HCT116 (cell line): ENCODE measurements around the gene PGS1. TPM values are rescaled to one million over a fixed set of nuclear protein-coding genes. Genes with fewer than 3 reads are reported as not detected.

Experiments used
- ATAC-seq: fragments of 200-7000 bp; cut with Tn5 transposase; 2 replicates; pipeline ENCODE4 v1.9.1; 2020; ENCODE audit warnings: mild to moderate bottlenecking, moderate library complexity
- BruUV-seq: library from RNA; stranded (reverse); fragments of 400-500 nt; replicated peaks from 2 replicates; lab custom pipeline; 2021; lab: Mats Ljungman, UMichigan
- CTCF ChIA-PET: fragments of 300-600 bp; sonication (Branson Sonifier 250); formaldehyde crosslinking; loops from one replicate; lab custom pipeline; 2021; ENCODE audit warnings: antibody characterized with exemption; lab: Charles Lee
- POLR2A ChIA-PET: fragments of 300-600, 350-600 bp; sonication (Branson Sonifier 250); formaldehyde crosslinking; loops from one replicate; lab custom pipeline; 2021; ENCODE audit warnings: antibody characterized with exemption; lab: Charles Lee
- RAD21 ChIA-PET, 2 experiments: fragments of 300-600 bp; sonication (Branson Sonifier 250); formaldehyde crosslinking; loops; one replicate each; lab custom pipeline; 2023; ENCODE audit warnings: low total read pairs in 2 of 2; ENCODE audit not compliant: uncharacterized antibody in 2 of 2, unreplicated experiment in 2 of 2, low non-redundant PET in 1 of 2; lab: Charles Lee
- DNase-seq: peaks from one replicate; pipeline ENCODE4 v3.0.0-alpha.2; 2010; ENCODE audit warnings: low read depth, low spot score
- H2AFZ ChIP-seq: fragments of 200-600 bp; shearing (Covaris generic), sonication (generic); 2 replicates; pipeline ENCODE4 v1.6.1; 2017; ENCODE audit warnings: low read depth, mixed run types, mixed read lengths, antibody characterized with exemption, low read length; ENCODE audit not compliant: poor library complexity, severe bottlenecking
- H3K27ac ChIP-seq: 2 replicates; pipeline ENCODE4 v1.5.1; 2012; ENCODE audit warnings: low read depth, low read length
- H3K27me3 ChIP-seq: fragments of 200-600 bp; sonication (generic); 2 replicates; pipeline ENCODE4 v1.6.1; 2016; ENCODE audit warnings: mixed run types, low read length, mixed read lengths; ENCODE audit not compliant: insufficient read depth
- H3K36me3 ChIP-seq, 2 experiments: fragments of 200-500 bp in 1 of 2; fragments of 200-600 bp in 1 of 2; sonication (Bioruptor generic) in 1 of 2; sonication (generic) in 1 of 2; 2 replicates each; pipeline versions ENCODE4 v1.5.1 to v1.6.1; 2014 to 2016; ENCODE audit warnings: low read length in 2 of 2, inconsistent platforms in 1 of 2, mixed read lengths in 1 of 2, mixed run types in 1 of 2; ENCODE audit not compliant: insufficient read depth in 2 of 2, control insufficient read depth in 1 of 2
- H3K4me1 ChIP-seq, 2 experiments: fragments of 200-600 bp in 1 of 2; sonication (generic) in 1 of 2; 2 replicates each; pipeline versions ENCODE4 v1.5.1 to v1.6.1; 2012 to 2017; ENCODE audit warnings: low read length in 2 of 2, inconsistent platforms in 1 of 2, mild to moderate bottlenecking in 1 of 2, mixed read lengths in 1 of 2, mixed run types in 1 of 2, moderate library complexity in 1 of 2; ENCODE audit not compliant: insufficient read depth in 2 of 2, control insufficient read depth in 1 of 2
- H3K4me2 ChIP-seq: fragments of 200-600 bp; sonication (generic); 2 replicates; pipeline ENCODE4 v1.6.1; 2017; ENCODE audit warnings: mixed run types, low read length, mixed read lengths
- H3K4me3 ChIP-seq, 2 experiments: fragments of 200-600 bp in 1 of 2; sonication (generic) in 1 of 2; replicated peaks in 1 of 2; 2 replicates each; pipeline ENCODE4 v1.5.1; 2011 to 2016; ENCODE audit warnings: low read length in 2 of 2, control low read depth in 1 of 2, low read depth in 1 of 2, mild to moderate bottlenecking in 1 of 2, mixed read lengths in 1 of 2, mixed run types in 1 of 2
- H3K79me2 ChIP-seq: fragments of 200-600 bp; sonication (generic); 2 replicates; pipeline ENCODE4 v1.6.1; 2017; ENCODE audit warnings: mild to moderate bottlenecking, mixed run types, low read length, moderate library complexity, mixed read lengths; ENCODE audit not compliant: insufficient read depth
- H3K9ac ChIP-seq: fragments of 200-600 bp; sonication (generic); 2 replicates; pipeline ENCODE4 v1.6.1; 2016; ENCODE audit warnings: low read length, mixed read lengths
- H3K9me2 ChIP-seq: fragments of 200-600 bp; sonication (generic), shearing (Covaris generic); 2 replicates; pipeline ENCODE4 v1.6.1; 2017; ENCODE audit warnings: mixed run types, mild to moderate bottlenecking, moderate library complexity; ENCODE audit not compliant: insufficient read depth
- H3K9me3 ChIP-seq, 2 experiments: fragments of 200-500 bp in 1 of 2; fragments of 200-600 bp in 1 of 2; sonication (Bioruptor generic) in 1 of 2; sonication (generic) in 1 of 2; 2 replicates each; pipeline ENCODE4 v1.6.1; 2014 to 2017; ENCODE audit warnings: low read length in 2 of 2, mixed read lengths in 2 of 2, inconsistent platforms in 1 of 2, low read depth in 1 of 2, mild to moderate bottlenecking in 1 of 2, mixed run types in 1 of 2, moderate library complexity in 1 of 2; ENCODE audit not compliant: control insufficient read depth in 1 of 2, insufficient read depth in 1 of 2
- H4K20me1 ChIP-seq: fragments of 200-600 bp; sonication (generic), shearing (Covaris generic); 2 replicates; pipeline ENCODE4 v1.6.1; 2017; ENCODE audit warnings: mixed run types, mild to moderate bottlenecking, moderate library complexity; ENCODE audit not compliant: insufficient read depth
- CBX3 ChIP-seq: IDR thresholded peaks from 2 replicates; pipeline ENCODE4 v1.6.1; 2012; ENCODE audit warnings: low read depth
- CEBPB ChIP-seq: IDR thresholded peaks from 2 replicates; pipeline ENCODE4 v1.6.1; 2012; ENCODE audit warnings: low read depth
- CTCF ChIP-seq, 3 experiments: fragments of 200-600 bp in 1 of 3; sonication (generic) in 1 of 3; IDR thresholded peaks in 2 of 3; conservative IDR thresholded peaks in 1 of 3; 2 replicates each; pipeline ENCODE4 v1.5.1; 2012 to 2017; ENCODE audit warnings: low read depth in 2 of 3, low read length in 2 of 3, antibody characterized with exemption in 1 of 3, borderline replicate concordance in 1 of 3, control low read depth in 1 of 3, mild to moderate bottlenecking in 1 of 3, mixed read lengths in 1 of 3, mixed run types in 1 of 3, moderate library complexity in 1 of 3; ENCODE audit not compliant: insufficient read depth in 1 of 3
- EGR1 ChIP-seq: IDR thresholded peaks from 2 replicates; pipeline ENCODE4 v1.6.1; 2012; ENCODE audit warnings: low read depth
- ELF1 ChIP-seq: IDR thresholded peaks from 2 replicates; pipeline ENCODE4 v1.6.1; 2012; ENCODE audit warnings: low read depth, borderline replicate concordance
- EZH2 ChIP-seq: fragments of 200-600 bp; sonication (generic); IDR thresholded peaks from 2 replicates; pipeline ENCODE4 v1.6.1; 2017; ENCODE audit warnings: antibody characterized with exemption, mixed run types
- FOSL1 ChIP-seq: IDR thresholded peaks from 2 replicates; pipeline ENCODE4 v1.6.1; 2012; ENCODE audit warnings: low read depth
- JUND ChIP-seq: IDR thresholded peaks from 2 replicates; pipeline ENCODE4 v1.6.1; 2012
- MAX ChIP-seq: IDR thresholded peaks from 2 replicates; pipeline ENCODE4 v1.6.1; 2012
- POLR2AphosphoS5 ChIP-seq: IDR thresholded peaks from 2 replicates; pipeline ENCODE4 v1.6.1; 2011; ENCODE audit warnings: mild to moderate bottlenecking, low read depth, low read length, moderate library complexity
- RAD21 ChIP-seq: IDR thresholded peaks from 2 replicates; pipeline ENCODE4 v1.6.1; 2012; ENCODE audit warnings: low read depth, mild to moderate bottlenecking
- REST ChIP-seq: IDR thresholded peaks from 2 replicates; pipeline ENCODE4 v1.6.1; 2012; ENCODE audit warnings: low read depth
- SIN3A ChIP-seq: IDR thresholded peaks from 2 replicates; pipeline ENCODE4 v1.6.1; 2012; ENCODE audit warnings: low read depth
- SP1 ChIP-seq: IDR thresholded peaks from 2 replicates; pipeline ENCODE4 v1.6.1; 2012; ENCODE audit warnings: low read depth
- SRF ChIP-seq: IDR thresholded peaks from 2 replicates; pipeline ENCODE4 v1.6.1; 2012; ENCODE audit warnings: low read depth
- TCF7L2 ChIP-seq: IDR thresholded peaks from 2 replicates; pipeline ENCODE4 v1.7.0; 2011; ENCODE audit warnings: borderline replicate concordance, inconsistent platforms; ENCODE audit not compliant: insufficient read depth, insufficient read length; ENCODE audit errors: extremely low read depth
- ZBTB33 ChIP-seq: IDR thresholded peaks from 2 replicates; pipeline ENCODE4 v1.6.1; 2011; ENCODE audit warnings: mild to moderate bottlenecking, low read length, moderate library complexity; ENCODE audit not compliant: insufficient replicate concordance; ENCODE audit errors: extremely low read depth
- ZFX ChIP-seq: fragments of 450-650 bp; IDR thresholded peaks from 2 replicates; pipeline ENCODE4 v1.6.1; 2017
- ZNF274 ChIP-seq: fragments of 200-500 bp; sonication (Bioruptor generic); IDR thresholded peaks from 2 replicates; pipeline ENCODE4 v1.6.1; 2014; ENCODE audit warnings: mild to moderate bottlenecking, low read depth, low read length, inconsistent platforms
- intact Hi-C: fragments of 100-400 bp; cut with micrococcal nuclease; formaldehyde crosslinking; loops from 2 replicates; pipeline ENCODE4 v1.10.0; 2022
- total RNA-seq: library from RNA; stranded (reverse); gene quantifications from one replicate; pipeline ENCODE4 v1.2.1, GENCODE V29; 2021; ENCODE audit not compliant: unreplicated experiment

PGS1 gene
- total RNA-seq, 1 experiment from 2014 or later: 44.4 TPM

- Histone ChIP-seq H3K27ac (no peak overlapping the region), H3K9ac (no peak overlapping the region), H2AFZ (no peak overlapping the region), H3K9me3 (no peaks in the 10 kb centered on the region), H4K20me1 (peaks cover 3% of the 10 kb centered on the region; the same call in 1 of the 2 replicates), H3K4me3 (no peak overlapping the region), H3K27me3 (no peaks in the 10 kb centered on the region), H3K79me2 (peaks cover 58% of the 10 kb centered on the region), H3K4me2 (no peak overlapping the region), H3K9me2 (no peaks in the 10 kb centered on the region), H3K36me3 (peaks cover 38 to 63% of the 10 kb centered on the region in 2 experiments; a peak in 2 of 4 replicates), H3K4me1 (peaks cover 10% of the 10 kb centered on the region in 2 experiments)
- intact Hi-C loops: no loop called here
- ChIA-PET RAD21 (no interaction called here), CTCF (interaction anchor here (1.2 kb wide), 1 partner anchor 26 kb away, joined by 3 read pairs; no protein-coding TSS in a partner anchor), POLR2A (no interaction called here)
- BruUV-seq: no TSS peak
- ATAC-seq (no peak), DNase-seq (no peak)
- TF ChIP-seq CTCF (IDR thresholded peaks at IDR 0.05 in 2 of 3, conservative IDR thresholded peaks at IDR 0.05 in 1 of 3; ENCODE audit: borderline replicate concordance in 1 of 3, insufficient read depth in 1 of 3, low read depth in 2 of 3, low read length in 2 of 3): no peak
- TF ChIP-seq SRF: no peak
- TF ChIP-seq TCF7L2: no peak
- no peak for TF ChIP-seq SP1
- TF ChIP-seq EZH2: no peak
- no peak; the same call in 1 of the 2 replicates for TF ChIP-seq ZFX
- TF ChIP-seq CEBPB: no peak
- TF ChIP-seq JUND: no peak
- TF ChIP-seq ZBTB33: no peak
- no peak for TF ChIP-seq ELF1
- no peak for TF ChIP-seq REST
- TF ChIP-seq EGR1: no peak
- TF ChIP-seq ZNF274: no peak
- no peak for TF ChIP-seq MAX
- no peak for TF ChIP-seq RAD21
- TF ChIP-seq POLR2AphosphoS5: no peak
- no peak for TF ChIP-seq FOSL1
- no peak for TF ChIP-seq SIN3A
- TF ChIP-seq CBX3: no peak
Measured at GRCh38 chr17:78396441-78397337, 18.2 kb downstream of the PGS1 start.
